Transverse colon (tissue), 4 donors: ENCODE measurements around the gene PNKP. TPM values are rescaled to one million over a fixed set of nuclear protein-coding genes. Genes with fewer than 3 reads are reported as not detected.
A peak's percentile ranks its signal among the peaks of the same experiment; 100 is the strongest.

ENCODE experiments used
- DNase-seq: peaks from one replicate; pipeline ENCODE4 v3.0.0-alpha.2; 2019
- H3K27ac ChIP-seq, 4 donors: fragments of 200-600 bp; sonication (generic); 2 replicates each; pipeline ENCODE4 v1.5.1; 2016 to 2018; ENCODE audit warnings: inconsistent platforms in 4 of 4
- H3K27me3 ChIP-seq: fragments of 200-600 bp; sonication (generic); 2 replicates; pipeline ENCODE4 v1.5.1; 2017; ENCODE audit warnings: inconsistent platforms
- H3K36me3 ChIP-seq, 4 donors: fragments of 200-600 bp; sonication (generic); 2 replicates each; pipeline ENCODE4 v1.5.1; 2017 to 2019; ENCODE audit warnings: inconsistent platforms in 4 of 4
- H3K4me1 ChIP-seq, 4 donors: fragments of 200-600 bp; sonication (generic); 2 replicates each; pipeline ENCODE4 v1.5.1; 2017 to 2020; ENCODE audit warnings: inconsistent platforms in 4 of 4
- H3K4me3 ChIP-seq, 4 donors: fragments of 200-600 bp; sonication (generic); 1 replicate in 1 of 4; 2 replicates in 3 of 4; pipeline versions ENCODE4 v1.5.1 to v1.6.1; 2017 to 2019; ENCODE audit warnings: inconsistent platforms in 4 of 4
- H3K9me3 ChIP-seq, 2 donors: fragments of 200-600 bp; sonication (generic); 2 replicates each; pipeline ENCODE4 v1.5.1; 2017 to 2019; ENCODE audit warnings: inconsistent platforms in 2 of 2
- EP300 ChIP-seq: sonication (generic); formaldehyde crosslinking; IDR thresholded peaks from one replicate; pipeline ENCODE4 v1.6.1; 2017; ENCODE audit warnings: antibody characterized with exemption, low read depth
- POLR2A ChIP-seq: fragments of 450-650 bp; IDR thresholded peaks from one replicate; pipeline ENCODE4 v1.6.1; 2016; ENCODE audit warnings: antibody characterized with exemption, mild to moderate bottlenecking, moderate library complexity
- POLR2AphosphoS5 ChIP-seq, 3 donors: sonication (generic); formaldehyde crosslinking; IDR thresholded peaks; one replicate each; pipeline ENCODE4 v1.6.1; 2016; ENCODE audit warnings: antibody characterized with exemption in 3 of 3
- WGBS, 2 donors: methylation state at CpG; one replicate each; pipeline ENCODE4 v1.1.5; 2018; ENCODE audit warnings: low coverage in 1 of 2; 5-methylcytosine and 5-hydroxymethylcytosine counted together
- in situ Hi-C, 4 donors: fragments of 200-750 bp; cut with MboI; loops; one replicate each; pipeline versions ENCODE4 v1.15.0 to v1.15.1; 2017; ENCODE audit warnings: low sequenced_read_pairs in 3 of 4, low pct_ligation_motif_present in 1 of 4, low pct_unique_long_range_greater_than_20kb in 1 of 4
- intact Hi-C: fragments of 100-400 bp; cut with DNase I; formaldehyde crosslinking; loops from one replicate; pipeline ENCODE4 v1.15.1; 2023; ENCODE audit warnings: low total_unique reads
- total RNA-seq, 4 donors: library from RNA; depleted of rRNA; stranded (reverse); fragments of >200 nt; gene quantifications; one replicate each; pipeline ENCODE4 v1.1.0, GENCODE V29; 2016
- TF ChIP-seq, protein P1 (sequence below), 5 experiments: fragments of 200-600 bp in 3 of 5; fragments of 450-650 bp in 2 of 5; sonication (generic) in 3 of 5; IDR thresholded peaks; 1 replicate in 2 of 5; 2 replicates in 3 of 5; pipeline ENCODE4 v1.5.1; 2016 to 2017; ENCODE audit warnings: antibody characterized with exemption in 5 of 5, inconsistent platforms in 3 of 5, mild to moderate bottlenecking in 2 of 5, moderate library complexity in 1 of 5

The PNKP gene
- total RNA-seq, 4 donors from 2014 or later: 60.8 to 128 (median 99.6) TPM

DNA sequence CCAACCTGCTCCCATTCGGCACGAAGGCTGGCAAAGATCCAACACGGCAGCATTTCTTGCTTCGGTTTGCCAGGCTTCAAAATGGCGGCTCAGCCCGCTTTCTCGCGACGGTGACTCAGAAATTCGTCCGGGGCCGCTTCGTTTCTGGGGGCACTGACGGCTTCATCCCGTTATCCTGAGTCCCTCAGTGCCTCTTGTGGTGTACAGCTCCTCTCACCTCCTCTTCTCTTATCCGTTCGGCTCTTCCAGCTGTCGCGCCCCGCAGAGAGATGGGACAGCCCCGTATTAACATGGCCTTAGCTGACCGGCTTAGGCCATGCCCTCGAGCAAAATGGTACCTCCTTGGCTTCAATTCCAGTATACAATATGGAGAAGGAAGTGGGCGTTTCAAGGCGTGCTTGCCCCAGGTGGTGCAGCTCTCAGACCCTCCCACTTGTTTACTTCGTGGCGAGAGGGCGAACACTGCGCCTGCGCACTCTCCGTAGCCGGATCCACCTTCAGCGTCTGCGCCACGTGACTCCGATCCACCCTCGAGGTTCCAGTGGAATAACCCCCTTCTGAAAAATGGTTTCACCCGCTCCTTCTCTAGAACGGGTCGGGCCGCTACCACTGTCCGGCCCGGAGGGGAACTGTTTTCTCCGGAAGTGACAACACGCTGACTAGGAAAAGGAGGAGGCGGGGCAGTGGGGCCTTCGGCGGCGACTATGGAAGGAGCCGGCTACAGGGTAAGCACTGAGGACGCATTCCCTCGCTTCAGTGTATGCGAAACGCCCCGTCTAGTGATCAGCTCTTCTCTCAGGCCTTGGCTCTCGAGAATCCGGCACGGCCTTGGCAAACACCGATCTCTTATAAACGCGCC is 9.9 kb upstream of the PNKP start, which contains the start of the genes AKT1S1 and TBC1D17:
Gene AKT1S1 (minus strand): TSS at position 336 of the 859 bp plus-strand sequence. CDS start 4,060 bp downstream, outside the sequence.
Gene TBC1D17 (plus strand): TSS at position 683 of the 859 bp plus-strand sequence. CDS start 22 bp downstream, at position 705.
- intact Hi-C loops (no loop called here), in situ Hi-C loops (no loop called here)
- Histone ChIP-seq H3K4me1 (peaks cover 11 to 24% (median 17%) of the 10 kb centered on the region in 4 donors), H3K27me3 (no peaks in the 10 kb centered on the region), H3K4me3 (peak within 1 kb of the TSS; percentile 91 to 98 (median 93)), H3K9me3 (no peaks in the 10 kb centered on the region), H3K27ac (peak within 1 kb of the TSS; percentile 96 to 99 (median 98)), H3K36me3 (peaks cover 0 to 22% (median 11%) of the 10 kb centered on the region in 4 donors)
- peak; percentile 99 for DNase-seq
- 0% methylated on average over 61 of the region's 61 CpGs; no CpG with 5 or more reads in 1 of the 2 donors for WGBS, 2 donors
- TF ChIP-seq POLR2A: peak; percentile 91
- TF ChIP-seq, protein P1, sequence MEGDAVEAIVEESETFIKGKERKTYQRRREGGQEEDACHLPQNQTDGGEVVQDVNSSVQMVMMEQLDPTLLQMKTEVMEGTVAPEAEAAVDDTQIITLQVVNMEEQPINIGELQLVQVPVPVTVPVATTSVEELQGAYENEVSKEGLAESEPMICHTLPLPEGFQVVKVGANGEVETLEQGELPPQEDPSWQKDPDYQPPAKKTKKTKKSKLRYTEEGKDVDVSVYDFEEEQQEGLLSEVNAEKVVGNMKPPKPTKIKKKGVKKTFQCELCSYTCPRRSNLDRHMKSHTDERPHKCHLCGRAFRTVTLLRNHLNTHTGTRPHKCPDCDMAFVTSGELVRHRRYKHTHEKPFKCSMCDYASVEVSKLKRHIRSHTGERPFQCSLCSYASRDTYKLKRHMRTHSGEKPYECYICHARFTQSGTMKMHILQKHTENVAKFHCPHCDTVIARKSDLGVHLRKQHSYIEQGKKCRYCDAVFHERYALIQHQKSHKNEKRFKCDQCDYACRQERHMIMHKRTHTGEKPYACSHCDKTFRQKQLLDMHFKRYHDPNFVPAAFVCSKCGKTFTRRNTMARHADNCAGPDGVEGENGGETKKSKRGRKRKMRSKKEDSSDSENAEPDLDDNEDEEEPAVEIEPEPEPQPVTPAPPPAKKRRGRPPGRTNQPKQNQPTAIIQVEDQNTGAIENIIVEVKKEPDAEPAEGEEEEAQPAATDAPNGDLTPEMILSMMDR (IDR thresholded peaks at IDR 0.05): no peak
- peak in 2 of 3 donors; percentile 84 to 90 for TF ChIP-seq POLR2AphosphoS5 (IDR thresholded peaks at IDR 0.05)
- TF ChIP-seq EP300: no peak

DNA sequence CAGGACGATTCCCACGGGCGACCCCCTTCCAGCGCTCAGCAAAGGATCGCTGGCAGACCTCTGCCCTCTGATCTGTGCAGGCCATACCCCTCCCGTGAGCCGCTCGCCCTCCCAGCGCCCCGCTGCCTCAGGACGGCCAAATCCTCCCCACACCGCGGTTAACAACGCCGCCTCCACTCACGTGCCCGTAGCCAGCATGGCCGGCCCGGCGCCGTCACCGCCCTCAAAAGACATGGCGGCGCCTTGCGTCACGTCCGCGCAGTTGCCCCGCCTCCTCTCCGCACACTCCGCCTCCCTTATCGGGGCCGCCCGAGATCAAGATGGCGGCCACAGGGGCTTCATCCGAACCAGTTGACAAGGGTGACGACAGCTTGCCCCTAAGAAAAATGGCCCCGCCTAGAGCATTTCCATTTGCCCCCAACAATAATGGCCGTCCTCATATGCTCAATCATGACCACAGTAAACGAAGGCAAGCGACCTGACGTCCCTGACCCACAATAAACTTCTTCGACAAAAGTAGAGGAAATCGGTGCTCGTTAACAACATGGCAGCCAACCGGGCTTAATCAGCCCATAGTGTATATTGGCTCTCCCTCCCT is 9.1 kb upstream of the PNKP start:
- H3K27ac ChIP-seq: peak overlapping the region; percentile 96 to 99 (median 98)
- H3K4me1 ChIP-seq: peaks cover 11 to 24% (median 17%) of the 10 kb centered on the region in 4 donors
- intact Hi-C loops (no loop called here), in situ Hi-C loops (no loop called here)
- H3K36me3 ChIP-seq: peaks cover 0 to 16% (median 7%) of the 10 kb centered on the region in 4 donors
- peak overlapping the region; percentile 91 to 98 (median 93) for H3K4me3 ChIP-seq
- WGBS, 2 donors: 1% methylated on average over 28 of the region's 46 CpGs; no CpG with 5 or more reads in 1 of the 2 donors
- H3K27me3 ChIP-seq: no peaks in the 10 kb centered on the region
- no peaks in the 10 kb centered on the region for H3K9me3 ChIP-seq
- TF ChIP-seq POLR2A (peak; percentile 55), POLR2AphosphoS5 (IDR thresholded peaks at IDR 0.05) (peak in 2 of 3 donors; percentile 5 to 21), EP300 (no peak)
- TF ChIP-seq, protein P1 (IDR thresholded peaks at IDR 0.05): no peak
- DNase-seq: peak; percentile 98

DNA sequence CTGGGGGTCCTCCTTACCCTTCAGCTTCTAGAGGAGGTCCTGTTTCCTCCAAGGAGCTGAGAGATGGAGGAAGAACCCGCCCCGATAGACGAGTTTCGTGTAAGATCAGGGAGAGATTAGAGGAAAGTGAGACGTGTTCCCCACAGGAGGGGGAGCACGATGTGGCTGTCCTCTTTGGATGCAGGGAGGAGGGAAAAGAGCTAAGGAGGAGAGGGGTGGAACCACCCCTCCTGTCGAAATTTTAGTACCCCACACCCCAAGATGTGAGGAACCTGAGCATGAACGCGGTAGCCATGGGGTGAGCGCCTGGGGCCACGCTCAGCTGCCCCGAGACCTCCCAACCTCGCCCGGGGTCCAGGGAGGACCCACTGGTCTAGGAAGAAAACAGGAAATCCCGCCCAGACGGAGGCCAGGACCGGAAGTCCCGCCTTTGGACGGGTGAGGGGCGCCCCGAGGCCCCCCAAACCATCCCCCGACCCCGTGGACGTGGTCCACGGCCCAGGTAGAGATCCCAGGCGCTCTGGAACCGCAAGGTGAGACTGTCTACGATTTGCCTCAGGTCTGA is 8.6 kb upstream of the PNKP start:
- peak overlapping the region; percentile 96 to 99 (median 98) for H3K27ac ChIP-seq
- peaks cover 11 to 24% (median 17%) of the 10 kb centered on the region in 4 donors for H3K4me1 ChIP-seq
- in situ Hi-C loops: no loop called here
- 1 to 4% methylated on average over 7 to 28 of the region's 28 CpGs for WGBS, 2 donors
- H3K36me3 ChIP-seq: peaks cover 0 to 10% (median 5%) of the 10 kb centered on the region in 4 donors
- H3K27me3 ChIP-seq: no peaks in the 10 kb centered on the region
- TF ChIP-seq, protein P1 (IDR thresholded peaks at IDR 0.05): no peak
- no peak for TF ChIP-seq POLR2A
- no peak for TF ChIP-seq EP300
- no peak for TF ChIP-seq POLR2AphosphoS5 (IDR thresholded peaks at IDR 0.05)
- peak overlapping the region; percentile 91 to 98 (median 93) for H3K4me3 ChIP-seq
- peak; percentile 62 for DNase-seq
- no peaks in the 10 kb centered on the region for H3K9me3 ChIP-seq
- intact Hi-C loops: no loop called here
